Left lung (tissue), 10 donors: ENCODE results near the gene BCKDHB. TPM values are rescaled to one million over a fixed set of nuclear protein-coding genes. Genes with fewer than 3 reads are reported as not detected.

Experiments
- ATAC-seq: fragments of 200-7000 bp; cut with Tn5 transposase; one replicate; pipeline ENCODE4 v1.9.1; 2020; ENCODE audit warnings: moderate library complexity
- DNase-seq, 4 donors: peaks; one replicate each; pipeline ENCODE4 v3.0.0-alpha.2; 2013 to 2020
- H3K27ac ChIP-seq, 2 donors: fragments of 200-600 bp; sonication (generic) in 1 of 2; one replicate each; pipeline versions ENCODE4 v1.5.0 to v1.8.0; 2020 to 2021
- H3K27me3 ChIP-seq, 2 donors: fragments of 200-600 bp; sonication (generic) in 1 of 2; one replicate each; pipeline versions ENCODE4 v1.5.0 to v1.8.0; 2020 to 2021
- H3K36me3 ChIP-seq, 2 donors: fragments of 200-600 bp; sonication (generic) in 1 of 2; one replicate each; pipeline versions ENCODE4 v1.5.0 to v1.8.0; 2020 to 2021
- H3K4me1 ChIP-seq, 2 donors: fragments of 200-600 bp; one replicate each; pipeline ENCODE4 v1.8.0; 2021
- H3K4me3 ChIP-seq, 2 donors: fragments of 200-600 bp; sonication (generic) in 1 of 2; one replicate each; pipeline versions ENCODE4 v1.5.0 to v1.8.0; 2020 to 2021; ENCODE audit warnings: mild to moderate bottlenecking in 1 of 2
- H3K9me3 ChIP-seq, 2 donors: fragments of 200-600 bp; sonication (generic) in 1 of 2; one replicate each; pipeline versions ENCODE4 v1.5.0 to v1.8.0; 2020 to 2021
- CTCF ChIP-seq, 2 donors: fragments of 200-600 bp; sonication (generic) in 1 of 2; IDR thresholded peaks; one replicate each; pipeline versions ENCODE4 v1.5.0 to v1.8.0; 2021; ENCODE audit warnings: antibody characterized with exemption in 2 of 2
- intact Hi-C, 2 donors: fragments of 100-400 bp; cut with DNase I; formaldehyde crosslinking; loops; one replicate each; pipeline versions ENCODE4 v1.11.2 to v1.14.2; 2022
- polyA plus RNA-seq, 6 donors: library from polyadenylated mRNA; unstranded; fragments of 120-200 nt; gene quantifications; one replicate each; pipeline ENCODE4 v1.2.1, GENCODE V29; 2013; ENCODE audit not compliant: insufficient read length in 6 of 6
- total RNA-seq, 2 donors: library from RNA; stranded (reverse); fragmentation: NEBNext Ultra II Directional; extraction: Animal tissue kit (Norgen Biotek cat#: 25700); gene quantifications; one replicate each; pipeline ENCODE4 v1.2.1, GENCODE V29; 2021
- donor health status: DM: no; HTN: yes; CAD: no.
- donor health status: DM: no; HTN: no; CAD: no.

Gene BCKDHB
- total and polyA plus RNA-seq, 8 donors, result 15.1 to 26.1 (median 22.0) TPM

DNA sequence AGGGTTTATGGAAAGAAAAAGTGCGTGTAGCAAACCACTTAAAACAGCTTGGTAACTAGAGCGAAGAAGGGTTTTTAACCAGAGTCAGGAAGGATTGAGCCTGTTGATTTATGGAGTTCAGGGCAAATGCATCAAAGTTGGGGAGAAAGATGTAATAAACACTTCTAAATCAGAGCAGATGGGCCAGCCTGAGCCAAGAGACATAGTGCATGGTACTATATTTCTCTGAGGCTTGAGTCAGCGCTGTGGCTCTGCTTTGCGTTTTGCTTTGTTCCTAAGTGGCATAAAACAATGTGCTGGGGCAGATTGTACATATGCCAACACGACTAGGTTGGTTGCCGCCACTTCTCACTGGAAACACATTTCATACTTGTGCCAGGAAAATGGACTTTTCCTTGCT, 111.3 kb downstream of the BCKDHB start:
- Histone ChIP-seq H3K9me3 (no peaks in the 10 kb centered on the region), H3K36me3 (no peaks in the 10 kb centered on the region), H3K4me3 (no peak overlapping the region), H3K4me1 (no peaks in the 10 kb centered on the region), H3K27ac (no peak overlapping the region), H3K27me3 (no peaks in the 10 kb centered on the region)
- no peak for ATAC-seq
- intact Hi-C loops, result no loop called here
- no peak for TF ChIP-seq CTCF (IDR thresholded peaks at IDR 0.05)
- DNase-seq, result no peak

DNA sequence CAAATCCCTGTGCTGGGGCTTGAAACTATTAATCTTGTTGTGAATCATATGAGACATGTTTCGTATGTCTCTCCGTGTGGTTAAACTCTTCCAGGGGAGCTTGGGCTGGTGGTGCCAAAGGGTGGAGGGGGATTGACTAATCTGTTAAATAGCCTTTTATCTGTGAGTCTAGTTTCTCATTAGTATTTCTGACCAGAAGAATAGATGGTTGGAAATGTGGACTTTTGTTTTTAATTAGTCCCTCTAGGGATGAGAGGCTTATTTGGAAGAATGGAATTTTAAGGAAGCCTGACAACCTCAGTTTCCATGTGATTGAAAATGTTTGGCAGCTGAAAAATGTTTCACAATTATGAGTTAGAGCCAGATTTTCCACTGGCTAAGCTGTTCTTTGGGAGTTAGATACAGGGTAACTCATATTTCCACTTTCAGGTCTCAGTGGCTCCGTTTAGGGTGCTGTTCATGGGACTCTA, 117.3 kb downstream of the BCKDHB start:
- intact Hi-C loops, result no loop called here
- TF ChIP-seq CTCF (IDR thresholded peaks at IDR 0.05), result no peak
- Histone ChIP-seq H3K36me3 (no peaks in the 10 kb centered on the region), H3K4me3 (no peak overlapping the region), H3K27ac (no peak overlapping the region), H3K4me1 (no peaks in the 10 kb centered on the region), H3K9me3 (no peaks in the 10 kb centered on the region), H3K27me3 (no peaks in the 10 kb centered on the region)
- DNase-seq (no peak), ATAC-seq (no peak)

GRCh38 chr6:80226151-80226550, 119.7 kb downstream of the BCKDHB start:
- no peak for ATAC-seq
- no peak overlapping the region for H3K4me3 ChIP-seq
- TF ChIP-seq CTCF (IDR thresholded peaks at IDR 0.05), result no peak
- H3K4me1 ChIP-seq, result no peaks in the 10 kb centered on the region
- intact Hi-C loops, result no loop called here
- H3K36me3 ChIP-seq, result no peaks in the 10 kb centered on the region
- no peak overlapping the region for H3K27ac ChIP-seq
- DNase-seq, result no peak
- H3K9me3 ChIP-seq, result no peaks in the 10 kb centered on the region
- no peaks in the 10 kb centered on the region for H3K27me3 ChIP-seq

DNA sequence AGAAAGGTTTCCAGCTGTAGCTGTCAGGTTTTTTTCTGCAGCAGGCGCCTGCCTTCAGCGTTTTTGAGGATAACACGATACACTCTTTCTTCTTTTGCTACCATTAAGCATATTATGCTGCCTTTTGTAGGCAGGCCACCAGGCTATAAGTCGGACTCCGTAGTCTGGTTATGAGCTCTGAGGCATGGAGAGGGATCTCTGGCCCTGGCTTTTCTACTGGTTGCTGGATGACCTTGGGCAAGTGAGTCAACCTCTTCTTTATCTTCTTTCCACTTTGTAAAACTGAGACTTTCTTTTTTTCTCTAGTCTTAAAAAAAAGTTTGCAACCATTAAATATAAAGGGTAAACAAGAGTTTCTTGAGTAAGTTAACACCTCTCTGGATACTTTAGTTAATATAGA, 120.2 kb downstream of the BCKDHB start:
- ATAC-seq, result no peak
- peak in 1 of 4 donors; percentile 10 for DNase-seq
- no peak overlapping the region for H3K4me3 ChIP-seq
- intact Hi-C loops, result no loop called here
- H3K27me3 ChIP-seq, result no peaks in the 10 kb centered on the region
- H3K4me1 ChIP-seq, result no peaks in the 10 kb centered on the region
- no peaks in the 10 kb centered on the region for H3K9me3 ChIP-seq
- no peak overlapping the region for H3K27ac ChIP-seq
- H3K36me3 ChIP-seq, result no peaks in the 10 kb centered on the region
- TF ChIP-seq CTCF (IDR thresholded peaks at IDR 0.05), result no peak

GRCh38 chr6:80227545-80228105, 121.2 kb downstream of the BCKDHB start:
- Histone ChIP-seq H3K27me3 (no peaks in the 10 kb centered on the region), H3K36me3 (no peaks in the 10 kb centered on the region), H3K4me3 (no peak overlapping the region), H3K4me1 (no peaks in the 10 kb centered on the region), H3K9me3 (no peaks in the 10 kb centered on the region), H3K27ac (no peak overlapping the region)
- ATAC-seq (no peak), DNase-seq (no peak)
- intact Hi-C loops, result no loop called here
- no peak for TF ChIP-seq CTCF (IDR thresholded peaks at IDR 0.05)
